Lower lobe of right lung (tissue), 2 donors: ENCODE data around the gene NBPF15. TPM values are rescaled to one million over a fixed set of nuclear protein-coding genes. Genes with fewer than 3 reads are reported as not detected.
"Not testable (repeated sequence)": the region's sequence is repeated elsewhere in the genome, so short reads cannot be mapped to it uniquely, and the experiment has no call there.

Experiments used
- ATAC-seq, 2 donors: fragments of 200-7000 bp; cut with Tn5 transposase; one replicate each; pipeline ENCODE4 v1.9.1; 2020 to 2022; ENCODE audit warnings: mild to moderate bottlenecking in 2 of 2, moderate library complexity in 2 of 2
- DNase-seq: peaks from one replicate; pipeline ENCODE4 v3.0.0-alpha.2; 2020
- H3K27ac ChIP-seq: fragments of 200-600 bp; one replicate; pipeline ENCODE4 v1.8.0; 2022
- H3K27me3 ChIP-seq: fragments of 200-600 bp; one replicate; pipeline ENCODE4 v1.8.0; 2022; ENCODE audit warnings: low read depth
- H3K36me3 ChIP-seq: fragments of 200-600 bp; one replicate; pipeline ENCODE4 v1.8.0; 2022; ENCODE audit warnings: mild to moderate bottlenecking
- H3K4me1 ChIP-seq: fragments of 200-600 bp; one replicate; pipeline ENCODE4 v1.8.0; 2022
- H3K4me3 ChIP-seq: fragments of 200-600 bp; one replicate; pipeline ENCODE4 v1.8.0; 2022; ENCODE audit warnings: mild to moderate bottlenecking
- H3K9me3 ChIP-seq: fragments of 200-600 bp; one replicate; pipeline ENCODE4 v1.8.0; 2022
- intact Hi-C: fragments of 100-400 bp; cut with DNase I; formaldehyde crosslinking; loops from one replicate; pipeline ENCODE4 v1.11.0; 2022
- total RNA-seq: library from RNA; stranded (reverse); fragmentation: NEBNext Ultra II Directional; extraction: Animal tissue kit (Norgen Biotek cat#: 25700); gene quantifications from one replicate; pipeline ENCODE4 v1.2.1, GENCODE V29; 2021
- donor health status: DM: no; HTN: yes; CAD: no; lungs with severe emphysema.

Gene NBPF15
- total RNA-seq, 1 donor from 2014 or later = 43.2 TPM

DNA sequence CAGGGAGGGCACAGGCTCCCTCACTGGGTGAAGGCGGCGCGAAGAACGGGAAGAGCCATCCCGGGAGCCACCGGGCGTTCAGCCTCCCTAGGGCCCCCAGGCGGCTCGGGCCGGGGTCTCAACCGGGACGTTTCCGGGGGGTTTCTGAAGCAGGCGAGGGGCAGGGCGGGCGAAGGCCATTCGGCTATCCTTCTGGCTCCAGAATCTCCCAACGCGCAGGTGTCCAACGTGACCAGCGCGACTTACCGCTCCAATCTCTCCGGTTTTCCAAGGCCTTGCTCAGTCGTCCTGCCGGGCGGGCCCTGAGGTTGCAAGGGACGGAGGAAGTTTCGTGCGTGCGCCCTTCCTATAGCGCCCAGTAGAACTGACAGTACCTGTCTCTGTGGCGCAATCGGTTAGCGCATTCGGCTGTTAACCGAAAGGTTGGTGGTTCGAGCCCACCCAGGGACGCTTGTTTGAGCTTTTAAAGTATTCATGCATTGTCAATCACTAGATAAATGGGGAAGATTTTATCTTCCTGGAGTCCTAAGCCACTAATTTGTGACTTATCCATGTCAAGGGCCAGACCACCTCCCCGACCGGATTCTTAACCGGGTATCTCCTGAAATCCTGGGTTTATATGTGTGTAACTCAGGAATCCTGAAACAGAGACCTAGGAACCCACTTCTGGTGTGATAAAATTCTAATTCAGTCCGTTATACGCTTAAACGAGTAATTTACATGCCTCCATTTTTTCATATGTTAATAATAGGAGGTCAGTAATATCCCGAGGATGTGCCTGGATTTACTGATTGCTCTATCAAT lies 42.4 kb downstream of the NBPF15 start:
- H3K27ac ChIP-seq = peak overlapping the region; percentile 71
- peak overlapping the region; percentile 51 for H3K4me3 ChIP-seq

GRCh38 chr1:144413404-144414118 lies 47.9 kb downstream of the NBPF15 start:
- H3K4me1 ChIP-seq, H3K27me3 ChIP-seq, DNase-seq, H3K36me3 ChIP-seq, H3K9me3 ChIP-seq, intact Hi-C loops: not testable (repeated sequence)
- Histone ChIP-seq H3K27ac (peak overlapping the region; percentile 88), H3K4me3 (peak overlapping the region; percentile 59)
- peak; percentile 26 to 47 for ATAC-seq

More for the DNA sequence above, 42.4 kb downstream of the NBPF15 start:
- H3K9me3 ChIP-seq, H3K4me1 ChIP-seq, H3K27me3 ChIP-seq, ATAC-seq, intact Hi-C loops, H3K36me3 ChIP-seq: not testable (repeated sequence)
- peak; percentile 67 for DNase-seq

DNA sequence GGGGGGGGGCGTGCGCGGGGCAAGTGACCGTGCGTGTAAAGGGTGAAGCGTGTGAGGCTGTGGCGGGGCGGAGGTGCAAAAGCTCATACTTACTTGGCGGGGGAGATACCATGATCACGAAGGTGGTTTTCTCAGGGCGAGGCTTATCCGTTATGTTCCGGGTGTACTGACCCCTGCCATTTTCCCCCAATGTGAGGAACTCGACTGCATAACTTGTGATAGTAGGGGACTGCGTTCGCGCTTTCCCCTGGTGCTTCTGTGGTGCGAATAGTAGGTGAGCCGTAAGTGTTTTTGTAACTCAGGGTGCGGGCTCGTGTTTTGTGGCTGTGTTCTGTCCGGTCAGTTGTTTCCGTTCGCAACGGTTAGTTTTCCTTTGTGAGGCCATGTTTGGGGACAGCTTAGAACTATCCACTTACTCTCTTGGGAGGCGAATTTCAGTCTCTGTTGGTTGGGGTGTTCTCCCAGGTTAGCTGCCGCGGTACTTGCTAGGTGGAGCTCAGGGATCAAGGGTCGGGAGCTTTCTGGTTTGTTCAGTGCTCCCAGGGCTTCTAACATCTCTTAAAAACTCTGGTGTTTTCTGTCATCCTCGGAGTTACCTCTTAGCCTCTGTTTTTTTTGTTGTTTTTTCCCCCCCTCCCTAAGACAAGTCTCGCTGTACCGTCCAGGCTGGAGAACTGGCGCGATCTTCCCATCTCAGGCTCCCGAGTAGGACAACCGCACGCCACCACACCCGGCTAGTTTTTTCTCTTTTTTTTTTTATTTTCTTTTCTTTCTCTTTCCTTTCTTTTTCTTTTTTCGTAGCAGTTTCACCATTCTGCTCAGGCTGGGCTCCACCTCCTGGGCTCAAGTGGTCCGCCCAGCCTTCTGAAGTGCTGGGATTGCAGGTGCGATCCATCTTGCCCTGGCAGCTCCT lies 48.7 kb downstream of the NBPF15 start:
- intact Hi-C loops, H3K27me3 ChIP-seq, H3K36me3 ChIP-seq, H3K4me1 ChIP-seq, H3K9me3 ChIP-seq: not testable (repeated sequence)
- ATAC-seq (peak; percentile 93 to 97), DNase-seq (peak; percentile 76)
- Histone ChIP-seq H3K4me3 (peak overlapping the region; percentile 59), H3K27ac (peak overlapping the region; percentile 88)

GRCh38 chr1:144412068-144412471 lies 49.4 kb downstream of the NBPF15 start:
- H3K4me1 ChIP-seq, H3K9me3 ChIP-seq, H3K27me3 ChIP-seq, intact Hi-C loops, H3K36me3 ChIP-seq: not testable (repeated sequence)
- DNase-seq (peak; percentile 90), ATAC-seq (peak; percentile 93 to 95)
- Histone ChIP-seq H3K4me3 (peak overlapping the region; percentile 59), H3K27ac (peak overlapping the region; percentile 88)

DNA sequence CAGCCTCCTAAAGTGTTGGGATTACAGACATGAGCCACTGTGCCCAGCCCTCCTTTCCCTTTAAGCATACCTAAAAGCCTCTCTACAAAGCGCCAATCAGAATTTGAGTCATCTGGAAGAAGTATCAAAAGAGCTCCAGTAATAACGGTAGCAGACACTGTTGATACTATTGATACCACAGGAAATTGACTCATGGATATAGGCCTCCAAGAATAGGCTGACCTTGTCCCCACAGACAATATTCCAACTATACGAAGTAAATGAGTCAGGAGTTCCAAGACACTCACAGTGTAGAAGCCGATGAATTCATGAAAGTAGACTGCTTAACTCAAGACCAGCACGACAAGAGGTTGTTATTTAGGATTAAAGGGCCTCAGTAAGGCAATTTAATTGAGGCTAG lies 58.7 kb downstream of the NBPF15 start:
- intact Hi-C loops, H3K4me1 ChIP-seq, H3K27me3 ChIP-seq, H3K27ac ChIP-seq, DNase-seq, ATAC-seq, H3K36me3 ChIP-seq, H3K4me3 ChIP-seq, H3K9me3 ChIP-seq: not testable (repeated sequence)

- H3K4me3 ChIP-seq, H3K9me3 ChIP-seq, H3K27ac ChIP-seq, intact Hi-C loops, H3K4me1 ChIP-seq, DNase-seq, H3K36me3 ChIP-seq, H3K27me3 ChIP-seq, ATAC-seq: not testable (repeated sequence)
These were observed 89.8 kb downstream of the NBPF15 start for GRCh38 chr1:144371651-144372050.

Other genes with a start within 250 kb of the NBPF15 start
- not detected for gene PPIAL4E, start 88.0 kb downstream of the NBPF15 start, total RNA-seq
- not detected for gene PPIAL4F, start 131.2 kb upstream of the NBPF15 start, total RNA-seq